ENCODE data around the gene NDUFV2. TPM values are rescaled to one million over a fixed set of nuclear protein-coding genes. Genes with fewer than 3 reads are reported as not detected.

The NDUFV2 gene
- total and polyA plus RNA-seq, 2 donors (not counting 3 experiments of a cell fraction or from before 2014, with no cell fraction given), result 65.7 to 152 TPM

GRCh38 chr18:9133225-9133624 lies 30.7 kb downstream of the NDUFV2 start:
- Histone ChIP-seq H3K9me1 (replicated peaks; ENCODE audit: control insufficient read depth, extremely low read depth, insufficient read depth, low read length) (no peaks in the 10 kb centered on the region), H3K27ac (ENCODE audit: insufficient read depth, low read depth, low read length) (no peak overlapping the region), H3K36me3 (ENCODE audit: control insufficient read depth in 2 of 2, extremely low read depth in 1 of 2, insufficient read depth in 2 of 2, low read length in 2 of 2) (peaks cover 5 to 22% of the 10 kb centered on the region in 2 experiments), H4K20me1 (replicated peaks; ENCODE audit: control insufficient read depth, extremely low read depth, insufficient read depth, low read length) (no peaks in the 10 kb centered on the region), H3K79me2 (ENCODE audit: control insufficient read depth, insufficient read depth, low read length) (peaks cover 23% of the 10 kb centered on the region), H3K4me1 (ENCODE audit: control insufficient read depth, extremely low read depth, insufficient read depth, low read length) (peaks cover 8% of the 10 kb centered on the region), H3K27me3 (ENCODE audit: control insufficient read depth in 2 of 2, insufficient read depth in 2 of 2, low read length in 2 of 2) (no peaks in the 10 kb centered on the region), H3K9me3 (replicated peaks; ENCODE audit: control insufficient read depth, insufficient read depth, low read length) (no peaks in the 10 kb centered on the region), H3K9ac (replicated peaks; ENCODE audit: extremely low read depth, insufficient read depth, low read length) (no peak overlapping the region), H3K4me2 (ENCODE audit: insufficient read depth, low read length) (no peak overlapping the region), H2AFZ (ENCODE audit: low read depth, low read length) (no peak overlapping the region), H3K4me3 (replicated peaks in 1 of 3; ENCODE audit: insufficient read depth in 1 of 3, low read depth in 1 of 3, low read length in 3 of 3) (no peak overlapping the region)
- DNase-seq (ENCODE audit: low read depth, low spot score) (no peak), FAIRE-seq (no peak)
- intact Hi-C loops (cut with micrococcal nuclease), result loop anchor here (10.0 kb wide), 1 partner anchor 428 kb away; the partner anchor contains the start of gene MTCL1
- no peak for TF ChIP-seq POLR2A (IDR thresholded peaks at IDR 0.05; ENCODE audit: low read depth, low read length)
- TF ChIP-seq GATA2 (IDR thresholded peaks at IDR 0.05; ENCODE audit: insufficient read depth, insufficient read length, low read depth, low read length), result no peak
- no peak for TF ChIP-seq FOS (IDR thresholded peaks at IDR 0.05; ENCODE audit: borderline replicate concordance, insufficient read depth, low read length)
- TF ChIP-seq POLR2AphosphoS5 (IDR thresholded peaks at IDR 0.05; ENCODE audit: insufficient read depth, low read depth, low read length), result no peak
- POLR2A ChIA-PET, result no interaction called here
- BruUV-seq (replicated peaks), result no TSS peak
- dilution Hi-C loops (cut with MboI; ENCODE audit: extremely low pct_ligation_motif_present, low sequenced_read_pairs), result no loop called here
- CTCF ChIA-PET, result no interaction called here

GRCh38 chr18:9135081-9135911 lies 32.8 kb downstream of the NDUFV2 start:
- Histone ChIP-seq H3K4me3 (replicated peaks in 1 of 3; ENCODE audit: insufficient read depth in 1 of 3, low read depth in 1 of 3, low read length in 3 of 3) (peak overlapping the region; percentile 50 to 66 (median 61)), H4K20me1 (replicated peaks; ENCODE audit: control insufficient read depth, extremely low read depth, insufficient read depth, low read length) (no peaks in the 10 kb centered on the region), H2AFZ (ENCODE audit: low read depth, low read length) (no peak overlapping the region), H3K4me1 (ENCODE audit: control insufficient read depth, extremely low read depth, insufficient read depth, low read length) (peaks cover 29% of the 10 kb centered on the region), H3K4me2 (ENCODE audit: insufficient read depth, low read length) (peak overlapping the region; percentile 75), H3K79me2 (ENCODE audit: control insufficient read depth, insufficient read depth, low read length) (peaks cover 32% of the 10 kb centered on the region), H3K36me3 (ENCODE audit: control insufficient read depth in 2 of 2, extremely low read depth in 1 of 2, insufficient read depth in 2 of 2, low read length in 2 of 2) (peaks cover 0 to 10% of the 10 kb centered on the region in 2 experiments), H3K9me3 (replicated peaks; ENCODE audit: control insufficient read depth, insufficient read depth, low read length) (no peaks in the 10 kb centered on the region), H3K27ac (ENCODE audit: insufficient read depth, low read depth, low read length) (peak overlapping the region; percentile 53), H3K9me1 (replicated peaks; ENCODE audit: control insufficient read depth, extremely low read depth, insufficient read depth, low read length) (no peaks in the 10 kb centered on the region), H3K9ac (replicated peaks; ENCODE audit: extremely low read depth, insufficient read depth, low read length) (peak overlapping the region; percentile 77), H3K27me3 (ENCODE audit: control insufficient read depth in 2 of 2, insufficient read depth in 2 of 2, low read length in 2 of 2) (no peaks in the 10 kb centered on the region)
- DNase-seq (ENCODE audit: low read depth, low spot score) (peak; percentile 19), FAIRE-seq (peak; percentile 42)
- POLR2A ChIA-PET, result interaction anchor here (0.7 to 1.0 kb wide), 2 partner anchors 17 to 345 kb away, joined by 3 to 6 read pairs; no protein-coding TSS in a partner anchor
- CTCF ChIA-PET, result interaction anchor here (0.6 to 4.8 kb wide), 6 partner anchors 10 to 526 kb away, joined by 3 to 23 read pairs (median 3); partner anchors contain the start of gene RAB12
- dilution Hi-C loops (cut with MboI; ENCODE audit: extremely low pct_ligation_motif_present, low sequenced_read_pairs) (no loop called here), intact Hi-C loops (cut with micrococcal nuclease) (loop anchor here (5.0 to 10.0 kb wide), 2 partner anchors 382 to 430 kb away; partner anchors contain the start of gene MTCL1)
- no TSS peak for BruUV-seq (replicated peaks)
- TF ChIP-seq JUN (IDR thresholded peaks at IDR 0.05; ENCODE audit: borderline replicate concordance, insufficient read depth, insufficient read length, low read depth) (no peak), MAX (IDR thresholded peaks at IDR 0.05; ENCODE audit: insufficient read depth, insufficient read length) (no peak), EZH2 (IDR thresholded peaks at IDR 0.05; ENCODE audit: borderline replicate concordance, low read depth, low read length, severe bottlenecking) (no peak)

Measured in endothelial cell of umbilical vein (primary cell).